Mucosa of gallbladder (tissue), 1 donor: ENCODE data around the gene CRYAB. TPM values are rescaled to one million over a fixed set of nuclear protein-coding genes. Genes with fewer than 3 reads are reported as not detected.

Source experiments
- DNase-seq: peaks from one replicate; pipeline ENCODE4 v3.0.0-alpha.2; 2020; ENCODE audit warnings: low spot score
- total RNA-seq: library from RNA; stranded (reverse); gene quantifications from one replicate; pipeline ENCODE4 v1.2.1, GENCODE V29; 2021
- donor health status: DM: no; HTN: no; CAD: no.

The CRYAB gene
- 277 TPM for total RNA-seq

GRCh38 chr11:111911563-111912401, at the start of gene CRYAB:
TSS of gene CRYAB (minus strand) at chr11:111911770. CDS start at chr11:111911724, 46 bp downstream.
- DNase-seq, result peak; percentile 67

GRCh38 chr11:111960916-111961315, 49.3 kb upstream of the CRYAB start:
- DNase-seq, result peak; percentile 45

GRCh38 chr11:111957663-111958444, 46.3 kb upstream of the CRYAB start:
- no peak for DNase-seq

- no peak for DNase-seq
Observed at GRCh38 chr11:111954154-111954553, 42.6 kb upstream of the CRYAB start.

GRCh38 chr11:111951565-111951964, 40.0 kb upstream of the CRYAB start:
- DNase-seq, result no peak

GRCh38 chr11:111949519-111950426, 38.2 kb upstream of the CRYAB start:
- no peak for DNase-seq

- DNase-seq, result no peak
Observed at GRCh38 chr11:111947143-111947542, 35.6 kb upstream of the CRYAB start.

GRCh38 chr11:111946499-111946898, 34.9 kb upstream of the CRYAB start:
- no peak for DNase-seq

GRCh38 chr11:111945198-111945597, 33.6 kb upstream of the CRYAB start:
- DNase-seq, result no peak

- DNase-seq, result no peak
Observed at GRCh38 chr11:111944651-111945051, 33.1 kb upstream of the CRYAB start.

- no peak for DNase-seq
Observed at GRCh38 chr11:111944139-111944538, 32.6 kb upstream of the CRYAB start.

GRCh38 chr11:111942829-111943228, 31.3 kb upstream of the CRYAB start:
- DNase-seq, result no peak

- DNase-seq, result no peak
Observed at GRCh38 chr11:111941963-111942362, 30.4 kb upstream of the CRYAB start.

- no peak for DNase-seq
Observed at GRCh38 chr11:111939836-111940604, 28.4 kb upstream of the CRYAB start.

- DNase-seq, result no peak
Observed at GRCh38 chr11:111938687-111939160, 27.2 kb upstream of the CRYAB start.

- no peak for DNase-seq
Observed at GRCh38 chr11:111937844-111938243, 26.3 kb upstream of the CRYAB start.

- no peak for DNase-seq
Observed at GRCh38 chr11:111937461-111937769, 25.8 kb upstream of the CRYAB start.

- DNase-seq, result no peak
Observed at GRCh38 chr11:111936040-111936540, 24.5 kb upstream of the CRYAB start.

GRCh38 chr11:111935317-111936039, 23.9 kb upstream of the CRYAB start:
- DNase-seq, result no peak

GRCh38 chr11:111934306-111934705, 22.7 kb upstream of the CRYAB start:
- DNase-seq, result no peak
